H1 (cell line): ENCODE data around the gene PRICKLE2. TPM values are rescaled to one million over a fixed set of nuclear protein-coding genes. Genes with fewer than 3 reads are reported as not detected.

Experiments
- CTCF ChIA-PET: fragments of 300-600 bp; sonication (Branson Sonifier 250); formaldehyde crosslinking; loops from one replicate; lab custom pipeline; 2021; ENCODE audit not compliant: partially characterized antibody; lab: Charles Lee
- POLR2A ChIA-PET: fragments of 300-600 bp; sonication (Branson Sonifier 250); formaldehyde crosslinking; loops from one replicate; lab custom pipeline; 2021; ENCODE audit warnings: inconsistent platforms; ENCODE audit not compliant: partially characterized antibody; lab: Charles Lee
- DNase-seq, 2 experiments: peaks; one replicate each; pipeline versions ENCODE4 v3.0.0 to v3.0.0-alpha.2; 2010 to 2022; ENCODE audit warnings: low spot score in 2 of 2, low read depth in 1 of 2, mixed read lengths in 1 of 2
- FAIRE-seq: peaks from 2 replicates; lab custom pipeline; 2011; peaks lifted over from hg19 to GRCh38; lab: Jason Lieb, UNC
- H2AFZ ChIP-seq: 2 replicates; pipeline ENCODE4 v1.8.1; 2012; ENCODE audit warnings: low read length, inconsistent platforms
- H2AK5ac ChIP-seq: 2 replicates; pipeline ENCODE4 v1.6.1; 2013; ENCODE audit warnings: low read depth, low read length
- H2BK120ac ChIP-seq: replicated peaks from 2 replicates; pipeline ENCODE3; 2013; ENCODE audit warnings: low read depth, low read length, inconsistent platforms
- H2BK12ac ChIP-seq: 2 replicates; pipeline ENCODE4 v1.6.1; 2013; ENCODE audit warnings: low read depth, low read length
- H2BK15ac ChIP-seq: 2 replicates; pipeline ENCODE4 v1.6.1; 2013; ENCODE audit warnings: low read length
- H2BK20ac ChIP-seq: 2 replicates; pipeline ENCODE4 v1.6.1; 2013; ENCODE audit warnings: low read length
- H2BK5ac ChIP-seq: 2 replicates; pipeline ENCODE4 v1.6.1; 2013; ENCODE audit warnings: low read depth, low read length
- H3K14ac ChIP-seq: 2 replicates; pipeline ENCODE4 v1.6.1; 2013; ENCODE audit warnings: inconsistent platforms; ENCODE audit not compliant: insufficient read length
- H3K18ac ChIP-seq: 2 replicates; pipeline ENCODE4 v1.6.1; 2013; ENCODE audit warnings: low read length; ENCODE audit errors: extremely low read depth
- H3K23ac ChIP-seq: 2 replicates; pipeline ENCODE4 v1.6.1; 2013; ENCODE audit warnings: inconsistent platforms; ENCODE audit not compliant: insufficient read length
- H3K23me2 ChIP-seq: 2 replicates; pipeline ENCODE4 v1.6.1; 2013; ENCODE audit warnings: low read depth, low read length
- H3K27ac ChIP-seq: 2 replicates; pipeline ENCODE4 v1.6.1; 2011; ENCODE audit warnings: low read depth, low read length, inconsistent platforms
- H3K27me3 ChIP-seq, 4 experiments: replicated peaks in 1 of 4; 1 replicate in 1 of 4; 2 replicates in 3 of 4; pipeline versions ENCODE4 v1.6.1 to v1.8.1; 2011 to 2013; ENCODE audit warnings: low read length in 3 of 4, mild to moderate bottlenecking in 3 of 4, inconsistent platforms in 2 of 4, mixed read lengths in 2 of 4, moderate library complexity in 1 of 4; ENCODE audit not compliant: control insufficient read depth in 3 of 4, insufficient read depth in 3 of 4; ENCODE audit errors: extremely low read depth in 1 of 4
- H3K36me3 ChIP-seq, 4 experiments: 2 replicates each; pipeline versions ENCODE4 v1.6.1 to v1.8.1; 2011 to 2013; ENCODE audit warnings: mild to moderate bottlenecking in 4 of 4, low read length in 3 of 4, moderate library complexity in 2 of 4, control low read depth in 1 of 4, inconsistent platforms in 1 of 4; ENCODE audit not compliant: insufficient read depth in 4 of 4, control insufficient read depth in 2 of 4
- H3K4ac ChIP-seq: replicated peaks from 2 replicates; pipeline ENCODE3; 2013; ENCODE audit warnings: low read length, low read depth, mixed read lengths, inconsistent platforms; ENCODE audit not compliant: insufficient read length
- H3K4me1 ChIP-seq, 4 experiments: replicated peaks in 1 of 4; 1 replicate in 1 of 4; 2 replicates in 3 of 4; pipeline versions ENCODE4 v1.6.1 to v1.8.1; 2011 to 2013; ENCODE audit warnings: low read length in 3 of 4, inconsistent platforms in 2 of 4, mixed read lengths in 1 of 4; ENCODE audit not compliant: insufficient read depth in 4 of 4, control insufficient read depth in 3 of 4
- H3K4me2 ChIP-seq, 2 experiments: 2 replicates each; pipeline versions ENCODE4 v1.6.1 to v1.8.1; 2011 to 2013; ENCODE audit warnings: low read depth in 2 of 2, low read length in 2 of 2, control low read depth in 1 of 2, inconsistent platforms in 1 of 2, mild to moderate bottlenecking in 1 of 2; ENCODE audit not compliant: insufficient read depth in 1 of 2
- H3K4me3 ChIP-seq, 4 experiments: fragments of 200-600, 300-600 bp in 1 of 4; sonication (generic), shearing (Covaris generic), sonication (Bioruptor Twin) in 1 of 4; 2 replicates each; pipeline versions ENCODE4 v1.5.1 to v1.8.1; 2011 to 2016; ENCODE audit warnings: low read length in 4 of 4, low read depth in 3 of 4, control low read depth in 2 of 4, inconsistent platforms in 2 of 4, mild to moderate bottlenecking in 2 of 4, mixed read lengths in 1 of 4, moderate library complexity in 1 of 4; ENCODE audit not compliant: insufficient read depth in 2 of 4; ENCODE audit errors: extremely low read depth in 1 of 4
- H3K56ac ChIP-seq: replicated peaks from 2 replicates; pipeline ENCODE3; 2013; ENCODE audit warnings: low read depth, mild to moderate bottlenecking, mixed read lengths, low read length, inconsistent platforms; ENCODE audit not compliant: insufficient read length
- H3K79me1 ChIP-seq: 2 replicates; pipeline ENCODE4 v1.6.1; 2013; ENCODE audit warnings: low read depth, low read length, control low read depth
- H3K79me2 ChIP-seq, 2 experiments: 2 replicates each; pipeline versions ENCODE4 v1.6.1 to v1.8.1; 2012 to 2013; ENCODE audit warnings: low read length in 2 of 2, mild to moderate bottlenecking in 2 of 2, inconsistent platforms in 1 of 2; ENCODE audit not compliant: insufficient read depth in 2 of 2, control insufficient read depth in 1 of 2
- H3K9ac ChIP-seq, 4 experiments: replicated peaks in 1 of 4; 1 replicate in 1 of 4; 2 replicates in 3 of 4; pipeline versions ENCODE4 v1.6.1 to v1.8.1; 2011 to 2013; ENCODE audit warnings: low read depth in 3 of 4, low read length in 3 of 4, control low read depth in 2 of 4, mild to moderate bottlenecking in 2 of 4, moderate library complexity in 2 of 4, inconsistent platforms in 1 of 4; ENCODE audit errors: extremely low read depth in 1 of 4
- H3K9me3 ChIP-seq, 2 experiments: 2 replicates each; pipeline versions ENCODE4 v1.6.1 to v1.8.1; 2012 to 2013; ENCODE audit warnings: mild to moderate bottlenecking in 2 of 2, moderate library complexity in 2 of 2, control low read depth in 1 of 2, inconsistent platforms in 1 of 2, low read depth in 1 of 2, low read length in 1 of 2, mixed read lengths in 1 of 2; ENCODE audit not compliant: insufficient read depth in 2 of 2
- H4K20me1 ChIP-seq, 2 experiments: replicated peaks in 1 of 2; 2 replicates each; pipeline versions ENCODE3 to v1.8.1; 2011 to 2013; ENCODE audit warnings: inconsistent platforms in 2 of 2, low read length in 2 of 2, mild to moderate bottlenecking in 1 of 2; ENCODE audit not compliant: insufficient read depth in 2 of 2, control insufficient read depth in 1 of 2
- H4K5ac ChIP-seq: 2 replicates; pipeline ENCODE4 v1.6.1; 2013; ENCODE audit warnings: low read length, low read depth, mixed read lengths, inconsistent platforms; ENCODE audit not compliant: insufficient read length
- H4K8ac ChIP-seq: 2 replicates; pipeline ENCODE4 v1.8.0; 2013; ENCODE audit warnings: mild to moderate bottlenecking, moderate library complexity, low read length, inconsistent platforms; ENCODE audit not compliant: insufficient read depth; ENCODE audit errors: extremely low read depth
- H4K91ac ChIP-seq: replicated peaks from 2 replicates; pipeline ENCODE3; 2013; ENCODE audit warnings: low read length, mixed read lengths, inconsistent platforms; ENCODE audit not compliant: insufficient read length
- GABPA ChIP-seq: IDR thresholded peaks from 2 replicates; pipeline ENCODE4 v1.6.1; 2011; ENCODE audit warnings: mild to moderate bottlenecking, low read length, moderate library complexity, borderline replicate concordance; ENCODE audit not compliant: insufficient read depth
- HDAC2 ChIP-seq, 2 experiments: fragments of 300-600 bp in 1 of 2; sonication (generic) in 1 of 2; IDR thresholded peaks; 2 replicates each; pipeline ENCODE4 v1.6.1; 2011 to 2012; ENCODE audit warnings: low read depth in 2 of 2, low read length in 2 of 2, mild to moderate bottlenecking in 2 of 2, moderate library complexity in 2 of 2, borderline replicate concordance in 1 of 2, inconsistent platforms in 1 of 2
- WGBS, 2 experiments: shearing (Covaris generic) in 1 of 2; methylation state at CpG; one replicate each; pipeline versions ENCODE4 v1.1.6 to v1.1.7; 2013 to 2015; ENCODE audit warnings: low lambda C conversion rate in 2 of 2, mixed read lengths in 2 of 2, inconsistent platforms in 1 of 2, low coverage in 1 of 2, missing lambda C conversion rate in 1 of 2; ENCODE audit not compliant: insufficient replicate concordance in 2 of 2, insufficient coverage in 1 of 2, insufficient read length in 1 of 2; ENCODE audit errors: extremely low coverage in 1 of 2, missing lambda C conversion rate in 1 of 2; 5-methylcytosine and 5-hydroxymethylcytosine counted together
- polyA plus RNA-seq, 7 experiments: library from polyadenylated mRNA; depleted of rRNA in 3 of 7; stranded (reverse) in 5 of 7; unstranded in 2 of 7; fragments of >200 nt in 5 of 7; fragments of 200-250 nt in 2 of 7; gene quantifications; 1 replicate in 5 of 7; 2 replicates in 1 of 7; 4 replicates in 1 of 7; pipeline versions ENCODE4 v1.2.1 to v1.2.3, GENCODE V29; 2011 to 2013; ENCODE audit warnings: missing spikeins in 2 of 7, mixed read lengths in 2 of 7
- total RNA-seq: library from RNA; stranded (reverse); fragmentation: NEBNext Ultra II Directional; extraction: Animal tissue kit (Norgen Biotek cat#: 25700); gene quantifications from 2 replicates; pipeline ENCODE4 v1.2.1, GENCODE V29; 2021

The PRICKLE2 gene
- total and polyA plus RNA-seq, 2 of the 8 experiments (the other 6 are each of a cell fraction or from before 2014, with no cell fraction given): 2.9 to 8.0 TPM

DNA sequence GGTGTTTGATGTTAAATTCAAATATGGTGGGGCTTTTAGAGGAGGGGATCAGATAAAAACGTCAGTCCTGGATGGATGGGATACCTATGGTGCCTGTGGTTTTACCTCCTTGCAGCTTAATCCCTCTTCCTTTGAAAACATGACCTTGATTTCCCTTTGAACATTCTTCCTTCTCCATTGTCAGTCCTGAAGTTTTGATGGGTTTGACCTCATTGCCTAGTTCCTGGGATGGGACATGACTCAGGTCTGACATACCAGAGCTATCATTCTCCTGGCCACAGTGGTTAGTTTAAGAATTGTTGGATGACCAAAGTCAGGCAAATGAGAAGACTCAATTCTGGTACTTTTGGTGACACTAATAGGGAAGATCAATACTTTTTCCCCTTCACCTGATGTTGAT, 87.2 kb downstream of the PRICKLE2 start:
- H3K4me3 ChIP-seq: no peak overlapping the region
- no peak overlapping the region for H2BK15ac ChIP-seq
- no peaks in the 10 kb centered on the region for H3K27me3 ChIP-seq
- H2AK5ac ChIP-seq: no peak overlapping the region
- H3K9ac ChIP-seq: no peak overlapping the region
- POLR2A ChIA-PET: no interaction called here
- H3K4ac ChIP-seq: no peak overlapping the region
- H3K4me2 ChIP-seq: no peak overlapping the region
- no peak overlapping the region for H4K91ac ChIP-seq
- H2BK20ac ChIP-seq: no peak overlapping the region
- no peak overlapping the region for H3K14ac ChIP-seq
- no peak overlapping the region for H2BK12ac ChIP-seq
- H4K20me1 ChIP-seq: no peaks in the 10 kb centered on the region
- H3K36me3 ChIP-seq: no peaks in the 10 kb centered on the region
- H3K18ac ChIP-seq: no peak overlapping the region
- no peak overlapping the region for H2BK120ac ChIP-seq
- no peak overlapping the region for H3K27ac ChIP-seq
- H3K56ac ChIP-seq: no peak overlapping the region
- CTCF ChIA-PET: interaction anchor here (0.9 kb wide), 1 partner anchor 8 kb away, joined by 3 read pairs; no protein-coding TSS in a partner anchor
- 80% methylated on average over 1 of the region's 1 CpG; no CpG with 5 or more reads in 1 of the 2 experiments for WGBS, 2 experiments
- H3K79me2 ChIP-seq: no peaks in the 10 kb centered on the region
- H3K23ac ChIP-seq: no peak overlapping the region
- no peak overlapping the region for H4K8ac ChIP-seq
- H3K4me1 ChIP-seq: no peaks in the 10 kb centered on the region
- TF ChIP-seq HDAC2 (IDR thresholded peaks at IDR 0.05; ENCODE audit: borderline replicate concordance in 1 of 2, low read depth in 2 of 2, low read length in 2 of 2) (no peak), GABPA (no peak)
- H2AFZ ChIP-seq: no peak overlapping the region
- DNase-seq: no peak
- no peaks in the 10 kb centered on the region for H3K23me2 ChIP-seq
- no peaks in the 10 kb centered on the region for H3K79me1 ChIP-seq
- no peak for FAIRE-seq
- no peaks in the 10 kb centered on the region for H3K9me3 ChIP-seq
- H4K5ac ChIP-seq: no peak overlapping the region
- H2BK5ac ChIP-seq: no peak overlapping the region
